Fibroblast of lung (primary cell): ENCODE measurements around the gene ASIC3.

Experiments
- EZH2 ChIP-seq: IDR thresholded peaks from 2 replicates; pipeline ENCODE4 v1.5.1; 2012; ENCODE audit warnings: low read length, control low read depth, mild to moderate bottlenecking; ENCODE audit errors: missing control alignments
- TF ChIP-seq, protein P1 (sequence below), 2 donors: IDR thresholded peaks in 1 of 2; conservative IDR thresholded peaks in 1 of 2; 1 replicate in 1 of 2; 2 replicates in 1 of 2; pipeline ENCODE4 v1.5.1; 2011 to 2012; ENCODE audit warnings: low read length in 2 of 2, control low read depth in 1 of 2, inconsistent platforms in 1 of 2, low read depth in 1 of 2, mild to moderate bottlenecking in 1 of 2

DNA sequence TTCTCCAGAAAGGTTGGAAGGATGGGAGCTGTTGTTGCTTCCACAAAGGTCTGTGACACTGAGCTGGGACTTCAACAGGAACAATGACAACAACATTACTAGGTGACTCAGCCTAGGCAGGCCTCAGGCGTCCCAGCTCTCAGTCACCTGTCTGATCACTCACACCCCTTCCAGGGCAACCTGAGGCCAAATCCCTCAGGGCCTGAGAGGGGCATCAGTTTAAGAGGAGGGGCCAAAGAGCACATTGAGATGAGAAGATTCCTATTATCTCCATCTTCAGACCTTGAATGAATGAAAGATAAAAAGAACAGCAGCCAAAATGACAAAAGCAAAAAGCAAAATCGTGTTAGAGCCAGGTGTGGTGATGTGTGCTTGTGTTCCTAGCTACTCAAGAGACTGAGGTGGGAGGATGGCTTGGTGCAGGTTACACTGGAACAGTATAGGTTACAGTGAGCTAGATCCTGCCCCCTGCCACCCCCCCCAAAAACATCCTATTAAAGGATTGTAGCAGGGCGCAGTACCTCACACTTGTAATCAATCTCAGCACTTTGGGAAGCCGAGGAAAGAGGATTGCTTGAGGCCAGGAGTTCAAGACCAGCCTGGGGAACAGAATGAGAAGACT is 23.8 kb upstream of the ASIC3 start, which contains the start of gene ATG9B:
- TF ChIP-seq, protein P1, sequence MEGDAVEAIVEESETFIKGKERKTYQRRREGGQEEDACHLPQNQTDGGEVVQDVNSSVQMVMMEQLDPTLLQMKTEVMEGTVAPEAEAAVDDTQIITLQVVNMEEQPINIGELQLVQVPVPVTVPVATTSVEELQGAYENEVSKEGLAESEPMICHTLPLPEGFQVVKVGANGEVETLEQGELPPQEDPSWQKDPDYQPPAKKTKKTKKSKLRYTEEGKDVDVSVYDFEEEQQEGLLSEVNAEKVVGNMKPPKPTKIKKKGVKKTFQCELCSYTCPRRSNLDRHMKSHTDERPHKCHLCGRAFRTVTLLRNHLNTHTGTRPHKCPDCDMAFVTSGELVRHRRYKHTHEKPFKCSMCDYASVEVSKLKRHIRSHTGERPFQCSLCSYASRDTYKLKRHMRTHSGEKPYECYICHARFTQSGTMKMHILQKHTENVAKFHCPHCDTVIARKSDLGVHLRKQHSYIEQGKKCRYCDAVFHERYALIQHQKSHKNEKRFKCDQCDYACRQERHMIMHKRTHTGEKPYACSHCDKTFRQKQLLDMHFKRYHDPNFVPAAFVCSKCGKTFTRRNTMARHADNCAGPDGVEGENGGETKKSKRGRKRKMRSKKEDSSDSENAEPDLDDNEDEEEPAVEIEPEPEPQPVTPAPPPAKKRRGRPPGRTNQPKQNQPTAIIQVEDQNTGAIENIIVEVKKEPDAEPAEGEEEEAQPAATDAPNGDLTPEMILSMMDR (conservative IDR thresholded peaks at IDR 0.05 in 1 of 2, IDR thresholded peaks at IDR 0.05 in 1 of 2; ENCODE audit: low read depth in 1 of 2, low read length in 2 of 2): no peak
- no peak for TF ChIP-seq EZH2
